HEK293T (cell line): Measurements from ENCODE around the gene FRMD5.

Experiments
- SUZ12 ChIP-seq: fragments of 450-650 bp; IDR thresholded peaks from 2 replicates; pipeline ENCODE4 v1.6.1; 2016; ENCODE audit warnings: mild to moderate bottlenecking
- ZNF384 ChIP-seq: fragments of 450-650 bp; IDR thresholded peaks from 2 replicates; pipeline ENCODE4 v1.6.1; 2016

GRCh38 chr15:43928152-43928551 lies 266.9 kb downstream of the FRMD5 start:
- TF ChIP-seq SUZ12, result no peak
- TF ChIP-seq ZNF384, result no peak
